ENCODE results near the gene FBXO10. TPM values are rescaled to one million over a fixed set of nuclear protein-coding genes. Genes with fewer than 3 reads are reported as not detected.

FBXO10 gene
- total RNA-seq, 1 experiment from 2014 or later, result 14.0 TPM

GRCh38 chr9:37592108-37592951 is 16.1 kb upstream of the FBXO10 start, which contains the start of gene TOMM5 (continued):
- TF ChIP-seq TCF7 (CRISPR knock-in tag; IDR thresholded peaks at IDR 0.05; ENCODE audit: low read depth) (peak; percentile 95), JUN (CRISPR knock-in tag; IDR thresholded peaks at IDR 0.05) (peak; percentile 89), ZNF281 (CRISPR knock-in tag; IDR thresholded peaks at IDR 0.05) (peak; percentile 94), GABPB1 (CRISPR knock-in tag; IDR thresholded peaks at IDR 0.05) (peak; percentile 89), ZNF219 (CRISPR knock-in tag; IDR thresholded peaks at IDR 0.05; ENCODE audit: borderline replicate concordance) (peak; percentile 76; the same call in 1 of the 2 replicates), FOXJ3 (CRISPR knock-in tag; IDR thresholded peaks at IDR 0.05; ENCODE audit: borderline replicate concordance) (no peak; the same call in 1 of the 2 replicates), JAZF1 (CRISPR knock-in tag; IDR thresholded peaks at IDR 0.05) (no peak), FOXP4 (CRISPR knock-in tag; IDR thresholded peaks at IDR 0.05) (peak; percentile 99), SMAD3 (CRISPR knock-in tag; IDR thresholded peaks at IDR 0.05; ENCODE audit: borderline replicate concordance) (peak; percentile 98), NFATC4 (CRISPR knock-in tag; IDR thresholded peaks at IDR 0.05) (no peak), ZNF232 (CRISPR knock-in tag; IDR thresholded peaks at IDR 0.05) (peak; percentile 98), MLX (CRISPR knock-in tag; IDR thresholded peaks at IDR 0.05) (no peak; the same call in 1 of the 2 replicates), CTCF (IDR thresholded peaks at IDR 0.05) (no peak), CREB1 (CRISPR knock-in tag; IDR thresholded peaks at IDR 0.05) (peak; percentile 94), ZBTB43 (CRISPR knock-in tag; IDR thresholded peaks at IDR 0.05) (peak; percentile 99), HMGA2 (CRISPR knock-in tag; IDR thresholded peaks at IDR 0.05) (no peak), TEAD1 (CRISPR knock-in tag; IDR thresholded peaks at IDR 0.05) (peak; percentile 98), ZNF423 (CRISPR knock-in tag; IDR thresholded peaks at IDR 0.05) (no peak), CDX4 (CRISPR knock-in tag; IDR thresholded peaks at IDR 0.05; ENCODE audit: borderline replicate concordance) (no peak), CBFB (CRISPR knock-in tag; IDR thresholded peaks at IDR 0.05; ENCODE audit: low read depth) (no peak), SMAD4 (CRISPR knock-in tag; IDR thresholded peaks at IDR 0.05) (peak; percentile 88)
- TF ChIP-seq, protein P1, sequence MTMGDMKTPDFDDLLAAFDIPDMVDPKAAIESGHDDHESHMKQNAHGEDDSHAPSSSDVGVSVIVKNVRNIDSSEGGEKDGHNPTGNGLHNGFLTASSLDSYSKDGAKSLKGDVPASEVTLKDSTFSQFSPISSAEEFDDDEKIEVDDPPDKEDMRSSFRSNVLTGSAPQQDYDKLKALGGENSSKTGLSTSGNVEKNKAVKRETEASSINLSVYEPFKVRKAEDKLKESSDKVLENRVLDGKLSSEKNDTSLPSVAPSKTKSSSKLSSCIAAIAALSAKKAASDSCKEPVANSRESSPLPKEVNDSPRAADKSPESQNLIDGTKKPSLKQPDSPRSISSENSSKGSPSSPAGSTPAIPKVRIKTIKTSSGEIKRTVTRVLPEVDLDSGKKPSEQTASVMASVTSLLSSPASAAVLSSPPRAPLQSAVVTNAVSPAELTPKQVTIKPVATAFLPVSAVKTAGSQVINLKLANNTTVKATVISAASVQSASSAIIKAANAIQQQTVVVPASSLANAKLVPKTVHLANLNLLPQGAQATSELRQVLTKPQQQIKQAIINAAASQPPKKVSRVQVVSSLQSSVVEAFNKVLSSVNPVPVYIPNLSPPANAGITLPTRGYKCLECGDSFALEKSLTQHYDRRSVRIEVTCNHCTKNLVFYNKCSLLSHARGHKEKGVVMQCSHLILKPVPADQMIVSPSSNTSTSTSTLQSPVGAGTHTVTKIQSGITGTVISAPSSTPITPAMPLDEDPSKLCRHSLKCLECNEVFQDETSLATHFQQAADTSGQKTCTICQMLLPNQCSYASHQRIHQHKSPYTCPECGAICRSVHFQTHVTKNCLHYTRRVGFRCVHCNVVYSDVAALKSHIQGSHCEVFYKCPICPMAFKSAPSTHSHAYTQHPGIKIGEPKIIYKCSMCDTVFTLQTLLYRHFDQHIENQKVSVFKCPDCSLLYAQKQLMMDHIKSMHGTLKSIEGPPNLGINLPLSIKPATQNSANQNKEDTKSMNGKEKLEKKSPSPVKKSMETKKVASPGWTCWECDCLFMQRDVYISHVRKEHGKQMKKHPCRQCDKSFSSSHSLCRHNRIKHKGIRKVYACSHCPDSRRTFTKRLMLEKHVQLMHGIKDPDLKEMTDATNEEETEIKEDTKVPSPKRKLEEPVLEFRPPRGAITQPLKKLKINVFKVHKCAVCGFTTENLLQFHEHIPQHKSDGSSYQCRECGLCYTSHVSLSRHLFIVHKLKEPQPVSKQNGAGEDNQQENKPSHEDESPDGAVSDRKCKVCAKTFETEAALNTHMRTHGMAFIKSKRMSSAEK (CRISPR knock-in tag; IDR thresholded peaks at IDR 0.05; ENCODE audit: borderline replicate concordance), result 0 out of 2 replicates have a peak, but pooled peaks have one; percentile 46
- TF ChIP-seq, protein P2, sequence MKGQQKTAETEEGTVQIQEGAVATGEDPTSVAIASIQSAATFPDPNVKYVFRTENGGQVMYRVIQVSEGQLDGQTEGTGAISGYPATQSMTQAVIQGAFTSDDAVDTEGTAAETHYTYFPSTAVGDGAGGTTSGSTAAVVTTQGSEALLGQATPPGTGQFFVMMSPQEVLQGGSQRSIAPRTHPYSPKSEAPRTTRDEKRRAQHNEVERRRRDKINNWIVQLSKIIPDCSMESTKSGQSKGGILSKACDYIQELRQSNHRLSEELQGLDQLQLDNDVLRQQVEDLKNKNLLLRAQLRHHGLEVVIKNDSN (CRISPR knock-in tag; IDR thresholded peaks at IDR 0.05), result peak; percentile 84

Measured in WTC11 (cell line).